ENCODE results near the gene GPR173.

GPR173 gene, protein sequence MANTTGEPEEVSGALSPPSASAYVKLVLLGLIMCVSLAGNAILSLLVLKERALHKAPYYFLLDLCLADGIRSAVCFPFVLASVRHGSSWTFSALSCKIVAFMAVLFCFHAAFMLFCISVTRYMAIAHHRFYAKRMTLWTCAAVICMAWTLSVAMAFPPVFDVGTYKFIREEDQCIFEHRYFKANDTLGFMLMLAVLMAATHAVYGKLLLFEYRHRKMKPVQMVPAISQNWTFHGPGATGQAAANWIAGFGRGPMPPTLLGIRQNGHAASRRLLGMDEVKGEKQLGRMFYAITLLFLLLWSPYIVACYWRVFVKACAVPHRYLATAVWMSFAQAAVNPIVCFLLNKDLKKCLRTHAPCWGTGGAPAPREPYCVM

GRCh38 chrX:53048169-53049126 lies at the start of gene GPR173:
GPR173 (plus strand) TSS chrX:53048789; CDS start chrX:53076622, 27,833 bp downstream.
- no peak for DNase-seq

- DNase-seq: no peak
Observed at GRCh38 chrX:53000447-53001135, 48.0 kb upstream of the GPR173 start.

DNA sequence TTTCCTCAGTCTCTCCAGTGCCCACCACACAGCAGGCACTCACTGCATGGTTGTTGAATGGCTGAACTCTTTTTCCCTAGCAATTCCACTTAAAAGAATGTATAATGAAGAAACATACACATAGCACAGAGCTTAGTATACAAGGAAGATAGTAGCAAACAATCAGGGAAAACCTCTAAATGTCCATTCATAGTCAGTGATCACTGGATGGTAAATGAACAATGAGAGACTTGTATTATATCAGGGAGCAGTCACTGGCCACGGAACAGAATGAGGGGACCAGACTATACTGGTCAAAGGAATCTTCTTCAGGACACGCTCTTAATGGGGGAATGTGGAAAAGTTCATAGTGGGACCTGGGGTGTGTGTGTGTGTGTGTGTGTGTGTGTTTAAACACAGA lies 46.6 kb upstream of the GPR173 start:
- DNase-seq: no peak

DNA sequence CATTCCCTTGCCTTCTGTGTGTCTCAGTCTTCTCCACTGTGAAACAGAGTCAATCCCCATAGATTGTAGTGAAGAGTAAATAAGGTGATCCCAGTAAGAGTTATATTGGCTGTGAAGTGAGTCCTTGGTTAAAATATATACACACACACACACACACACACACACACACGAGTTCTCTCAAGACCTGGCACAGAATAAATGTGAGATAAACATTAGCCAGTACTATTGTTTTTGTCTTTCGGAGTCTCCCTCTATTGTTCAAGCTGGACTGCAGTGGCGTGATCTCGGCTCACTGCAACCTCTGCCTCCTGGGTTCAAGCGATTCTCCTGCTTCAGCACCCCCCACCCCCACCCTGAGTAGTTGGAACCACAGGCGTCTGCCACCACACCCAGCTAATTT lies 45.5 kb upstream of the GPR173 start:
- no peak for DNase-seq

DNA sequence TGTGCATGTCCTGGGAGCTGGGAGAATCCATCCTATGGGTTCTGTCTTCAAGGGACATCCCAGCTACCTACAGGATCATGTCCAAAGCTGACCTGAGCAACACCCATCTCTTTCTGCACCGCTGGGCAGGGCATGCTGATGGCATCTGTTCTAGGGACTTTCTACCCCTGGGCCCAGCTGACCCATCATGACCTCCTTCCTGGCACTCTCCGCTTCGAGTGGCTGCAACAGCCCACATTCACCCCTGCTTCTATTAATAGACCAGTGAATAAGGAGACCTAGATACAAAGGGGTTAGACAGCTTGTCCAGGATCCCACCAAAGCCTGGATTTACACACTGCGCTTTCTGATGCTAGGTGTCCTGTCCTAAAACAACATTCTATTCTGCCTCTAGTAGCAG lies 44.6 kb upstream of the GPR173 start:
- DNase-seq: no peak

DNA sequence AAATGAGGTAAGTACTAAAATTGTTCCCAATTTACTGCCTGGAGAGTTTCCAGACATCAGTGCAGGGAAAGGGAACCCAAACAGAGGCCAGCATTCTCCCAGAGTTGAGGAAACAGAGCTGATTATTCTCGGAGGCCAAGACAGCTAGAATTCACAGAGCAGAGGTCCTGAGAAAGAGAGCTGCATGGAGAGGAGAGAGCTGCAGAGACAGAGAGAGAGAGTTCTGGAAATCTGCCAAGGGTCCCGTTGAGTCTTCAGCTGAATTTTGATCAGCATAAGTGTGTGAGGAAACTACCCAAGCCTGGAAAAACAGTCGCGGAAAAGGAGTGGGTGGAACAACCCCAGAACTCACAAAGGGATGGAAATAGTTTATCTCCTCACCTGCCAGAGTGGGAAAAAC lies 43.8 kb upstream of the GPR173 start:
- DNase-seq: no peak

DNA sequence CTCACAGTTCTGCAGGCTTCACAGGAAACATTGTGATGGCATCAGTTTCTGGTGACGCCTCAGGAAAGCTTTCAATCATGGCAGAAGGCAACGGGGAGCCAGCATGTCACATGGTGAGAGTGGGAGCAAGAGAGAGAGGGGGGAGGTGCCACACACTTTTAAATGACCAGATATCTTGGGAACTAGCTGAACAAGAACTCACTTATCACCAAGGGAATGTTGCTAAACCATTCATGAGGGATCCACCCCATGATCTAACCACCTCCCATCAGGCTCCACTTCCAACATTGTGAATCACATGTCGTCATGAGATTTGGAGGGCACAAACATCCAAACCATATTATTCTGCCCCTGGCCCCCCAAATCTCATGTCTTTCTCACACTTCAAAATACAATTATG lies 43.3 kb upstream of the GPR173 start:
- no peak for DNase-seq

GRCh38 chrX:53009032-53009431 lies 39.6 kb upstream of the GPR173 start:
- no peak for DNase-seq

DNA sequence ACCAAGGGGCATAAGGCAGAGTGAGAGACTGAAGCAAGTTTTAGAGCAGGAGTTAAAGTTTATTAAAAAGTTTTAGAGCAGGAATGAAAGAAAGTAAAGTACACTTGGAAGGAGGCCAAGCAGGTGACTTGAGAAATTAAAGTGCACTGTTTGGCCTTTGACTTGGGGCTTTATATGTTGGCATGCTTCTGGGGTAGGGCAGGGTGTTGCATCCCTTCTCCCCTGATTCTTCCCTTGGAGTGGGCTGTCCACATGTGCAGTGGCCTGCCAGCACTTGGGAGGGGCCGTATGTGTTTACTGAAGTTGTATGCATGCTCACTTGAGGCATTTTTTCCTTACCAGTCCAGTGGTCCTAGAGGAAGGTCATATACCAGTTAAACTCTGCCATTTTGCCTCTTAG lies 35.3 kb upstream of the GPR173 start:
- no peak for DNase-seq

DNA sequence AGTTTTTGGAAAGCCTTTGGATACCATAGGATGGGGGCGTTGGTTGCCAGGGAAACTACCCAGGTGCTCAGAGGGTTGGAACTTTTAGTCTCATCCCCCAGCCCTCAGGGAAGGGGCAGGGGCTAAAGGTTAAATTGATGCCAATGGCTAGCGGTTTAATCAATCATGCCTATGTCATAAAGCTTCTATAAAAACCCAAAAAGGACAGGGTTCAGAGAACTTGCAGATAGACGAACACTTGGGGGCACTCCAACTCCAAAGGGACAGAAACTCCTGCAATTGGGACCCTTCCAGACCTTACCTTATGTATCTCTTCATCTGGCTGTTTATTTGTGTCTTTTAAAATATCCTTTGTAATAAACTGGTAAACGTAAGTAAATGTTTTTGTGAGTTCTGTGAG lies 30.0 kb upstream of the GPR173 start:
- DNase-seq: no peak

DNA sequence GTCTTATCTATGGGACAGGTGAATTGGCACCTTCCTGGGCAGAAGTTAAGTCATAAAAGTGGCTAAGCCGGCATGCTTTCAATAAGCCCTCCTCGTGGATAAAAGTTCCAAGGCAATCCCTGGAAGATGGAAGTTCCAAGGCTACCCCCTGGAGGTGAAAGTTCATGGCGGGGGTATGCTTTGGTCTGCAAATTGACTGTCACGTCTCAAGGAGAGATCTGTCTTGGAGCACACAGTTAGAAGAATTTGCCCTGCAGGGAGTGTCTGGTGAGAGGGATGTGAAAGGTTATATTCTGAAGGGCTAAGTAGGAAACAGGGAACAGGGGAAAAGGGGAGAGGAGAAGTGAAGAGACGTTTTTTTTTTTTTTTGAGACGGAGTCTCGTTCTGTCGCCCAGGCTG lies 26.2 kb upstream of the GPR173 start:
- no peak for DNase-seq

GRCh38 chrX:53028678-53029077 lies 19.9 kb upstream of the GPR173 start:
- DNase-seq: no peak

GRCh38 chrX:53031380-53031779 lies 17.2 kb upstream of the GPR173 start:
- no peak for DNase-seq

GRCh38 chrX:53036149-53036548 lies 12.4 kb upstream of the GPR173 start:
- DNase-seq: no peak

- DNase-seq: no peak
Observed at GRCh38 chrX:53039236-53039635, 9.4 kb upstream of the GPR173 start.

GRCh38 chrX:53044995-53045394 lies 3.6 kb upstream of the GPR173 start:
- DNase-seq: no peak

- DNase-seq: no peak
Observed at GRCh38 chrX:53047228-53047627, 1.4 kb upstream of the GPR173 start.

- no peak for DNase-seq
Observed at GRCh38 chrX:53049127-53049517, 533 bp downstream of the GPR173 start.

DNA sequence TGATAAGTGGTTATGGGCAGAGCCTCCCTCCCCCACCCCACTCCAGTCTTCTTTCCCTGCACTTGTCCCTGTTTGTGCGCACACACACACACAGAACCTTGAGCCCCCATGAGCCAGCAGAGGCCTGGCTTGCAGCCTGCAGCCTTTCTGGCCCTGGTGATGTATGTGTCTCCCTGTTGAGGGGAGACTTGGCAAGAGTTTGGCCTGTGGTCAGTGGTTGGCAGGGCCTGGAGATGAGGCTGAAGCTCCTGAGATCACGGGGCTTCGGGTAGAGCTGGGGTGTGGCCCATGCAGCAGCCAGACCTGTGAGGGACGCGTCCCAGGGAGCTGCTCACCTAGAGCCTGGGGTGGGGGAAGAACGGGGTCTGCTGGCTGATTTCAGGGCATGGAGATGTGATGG lies 2.3 kb downstream of the GPR173 start:
- no peak for DNase-seq

- no peak for DNase-seq
Observed at GRCh38 chrX:53055244-53055849, 6.8 kb downstream of the GPR173 start.

DNA sequence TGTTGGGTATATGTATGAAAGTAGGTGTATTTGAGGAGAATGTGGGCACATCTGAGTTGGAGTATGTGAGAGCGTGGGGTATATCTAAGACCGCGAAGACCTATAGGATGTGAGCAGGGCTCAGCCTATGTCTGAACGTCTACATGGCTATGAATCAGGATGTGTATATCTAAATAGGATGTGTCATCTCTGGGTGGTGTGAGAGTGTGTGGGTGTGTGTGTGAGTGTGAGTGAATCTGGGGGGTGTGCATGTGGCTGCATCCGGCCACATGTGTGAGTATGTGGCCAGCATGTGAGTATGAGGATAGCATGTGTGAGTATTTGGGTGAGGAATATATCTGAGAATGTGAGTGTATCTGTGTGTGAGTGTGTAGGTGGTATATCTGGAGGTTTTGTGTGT lies 7.7 kb downstream of the GPR173 start:
- no peak for DNase-seq

- no peak for DNase-seq
Observed at GRCh38 chrX:53065104-53065503, 16.5 kb downstream of the GPR173 start.

DNA sequence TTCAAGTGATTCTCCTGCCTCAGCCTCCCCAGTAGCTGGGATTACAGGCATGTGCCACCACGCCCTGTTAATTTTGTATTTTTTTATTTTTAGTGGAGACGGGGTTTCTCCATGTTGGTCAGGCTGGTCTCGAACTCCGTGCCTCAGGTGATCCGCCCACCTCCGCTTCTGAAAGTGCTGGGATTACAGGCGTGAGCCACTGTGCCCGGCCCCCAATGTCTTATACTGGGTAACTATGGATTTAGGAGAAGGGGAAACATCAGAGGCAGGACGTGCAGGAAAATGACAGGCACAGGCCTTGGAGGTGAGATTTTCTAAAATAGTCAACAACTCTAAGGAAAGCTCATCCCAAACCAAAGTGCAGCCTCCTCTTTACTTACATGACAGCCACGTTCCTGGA lies 22.5 kb downstream of the GPR173 start:
- DNase-seq: no peak

All from GF-D8 (cell line).